HL-60 (cell line): Measurements from ENCODE around the gene ST3GAL4.
"Not testable (repeated sequence)": the region's sequence is repeated elsewhere in the genome, so short reads cannot be mapped to it uniquely, and the experiment has no call there.

ENCODE experiments used
- POLR2AphosphoS5 ChIP-seq: IDR thresholded peaks from 2 replicates; pipeline ENCODE4 v1.6.1; 2012; ENCODE audit warnings: low read depth
- TF ChIP-seq, protein P1 (sequence below): IDR thresholded peaks from one replicate; pipeline ENCODE4 v1.5.1; 2011; ENCODE audit warnings: low read length, control low read depth, inconsistent platforms; ENCODE audit not compliant: insufficient read depth

DNA sequence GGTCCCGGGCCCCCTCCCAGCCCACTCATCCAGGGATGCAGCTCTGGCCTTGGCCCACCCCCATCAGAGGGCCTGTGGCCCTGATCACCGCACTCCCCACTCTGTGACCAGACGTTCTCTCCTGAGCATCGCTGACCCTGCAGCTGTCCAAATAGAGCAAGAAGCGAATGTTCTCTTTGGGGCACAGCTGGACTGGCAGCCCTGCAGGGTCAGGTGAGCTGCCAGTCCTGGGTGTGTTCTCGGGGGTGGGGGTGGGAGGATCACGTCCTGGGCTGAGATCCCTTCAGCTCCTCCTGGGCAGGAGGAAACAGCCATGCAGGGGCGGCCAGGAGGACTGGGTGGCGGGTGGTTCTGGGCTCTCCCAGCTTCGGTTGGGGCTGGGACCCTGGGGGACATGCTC lies 26.5 kb downstream of the ST3GAL4 start:
- TF ChIP-seq, protein P1, sequence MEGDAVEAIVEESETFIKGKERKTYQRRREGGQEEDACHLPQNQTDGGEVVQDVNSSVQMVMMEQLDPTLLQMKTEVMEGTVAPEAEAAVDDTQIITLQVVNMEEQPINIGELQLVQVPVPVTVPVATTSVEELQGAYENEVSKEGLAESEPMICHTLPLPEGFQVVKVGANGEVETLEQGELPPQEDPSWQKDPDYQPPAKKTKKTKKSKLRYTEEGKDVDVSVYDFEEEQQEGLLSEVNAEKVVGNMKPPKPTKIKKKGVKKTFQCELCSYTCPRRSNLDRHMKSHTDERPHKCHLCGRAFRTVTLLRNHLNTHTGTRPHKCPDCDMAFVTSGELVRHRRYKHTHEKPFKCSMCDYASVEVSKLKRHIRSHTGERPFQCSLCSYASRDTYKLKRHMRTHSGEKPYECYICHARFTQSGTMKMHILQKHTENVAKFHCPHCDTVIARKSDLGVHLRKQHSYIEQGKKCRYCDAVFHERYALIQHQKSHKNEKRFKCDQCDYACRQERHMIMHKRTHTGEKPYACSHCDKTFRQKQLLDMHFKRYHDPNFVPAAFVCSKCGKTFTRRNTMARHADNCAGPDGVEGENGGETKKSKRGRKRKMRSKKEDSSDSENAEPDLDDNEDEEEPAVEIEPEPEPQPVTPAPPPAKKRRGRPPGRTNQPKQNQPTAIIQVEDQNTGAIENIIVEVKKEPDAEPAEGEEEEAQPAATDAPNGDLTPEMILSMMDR = not testable (repeated sequence)
- not testable (repeated sequence) for TF ChIP-seq POLR2AphosphoS5
